ENCODE measurements around the gene TMEM109.

The TMEM109 gene

DNA sequence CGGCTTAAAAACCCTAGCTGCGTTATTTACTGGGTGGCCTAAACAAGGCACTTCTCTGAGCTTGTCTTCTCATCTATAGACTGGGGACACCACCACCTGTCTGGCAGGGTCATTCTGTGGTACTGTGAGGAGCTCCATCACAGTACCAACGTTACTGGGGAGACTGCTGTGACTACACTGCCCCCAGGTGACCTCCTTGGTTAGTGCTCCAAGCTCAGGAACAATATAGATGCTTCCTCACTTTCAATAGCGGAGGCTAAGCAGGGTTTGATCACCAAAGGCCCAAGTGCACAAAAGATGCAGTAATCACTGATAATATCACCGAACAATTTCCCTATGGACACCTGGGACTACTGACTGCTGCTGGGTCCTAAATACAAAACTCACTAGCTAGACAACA is 26.4 kb upstream of the TMEM109 start:
- Histone ChIP-seq H3K27me3 (ENCODE audit: insufficient read depth, low read depth) (no peaks in the 10 kb centered on the region), H3K4me1 (ENCODE audit: low read depth, poor library complexity, severe bottlenecking) (peaks cover 3% of the 10 kb centered on the region), H3K27ac (no peak overlapping the region), H3K79me2 (ENCODE audit: insufficient read depth, low read depth) (no peaks in the 10 kb centered on the region), H4K20me1 (ENCODE audit: insufficient read depth) (no peaks in the 10 kb centered on the region), H3K36me3 (ENCODE audit: insufficient read depth) (no peaks in the 10 kb centered on the region), H3K9ac (no peak overlapping the region), H3K4me3 (IDR thresholded peaks at IDR 0.05; ENCODE audit: insufficient read depth, low read depth, low read length) (no peak overlapping the region), H2AFZ (ENCODE audit: low read depth) (no peak overlapping the region), H3K4me2 (no peak overlapping the region)
- TF ChIP-seq, protein P1, sequence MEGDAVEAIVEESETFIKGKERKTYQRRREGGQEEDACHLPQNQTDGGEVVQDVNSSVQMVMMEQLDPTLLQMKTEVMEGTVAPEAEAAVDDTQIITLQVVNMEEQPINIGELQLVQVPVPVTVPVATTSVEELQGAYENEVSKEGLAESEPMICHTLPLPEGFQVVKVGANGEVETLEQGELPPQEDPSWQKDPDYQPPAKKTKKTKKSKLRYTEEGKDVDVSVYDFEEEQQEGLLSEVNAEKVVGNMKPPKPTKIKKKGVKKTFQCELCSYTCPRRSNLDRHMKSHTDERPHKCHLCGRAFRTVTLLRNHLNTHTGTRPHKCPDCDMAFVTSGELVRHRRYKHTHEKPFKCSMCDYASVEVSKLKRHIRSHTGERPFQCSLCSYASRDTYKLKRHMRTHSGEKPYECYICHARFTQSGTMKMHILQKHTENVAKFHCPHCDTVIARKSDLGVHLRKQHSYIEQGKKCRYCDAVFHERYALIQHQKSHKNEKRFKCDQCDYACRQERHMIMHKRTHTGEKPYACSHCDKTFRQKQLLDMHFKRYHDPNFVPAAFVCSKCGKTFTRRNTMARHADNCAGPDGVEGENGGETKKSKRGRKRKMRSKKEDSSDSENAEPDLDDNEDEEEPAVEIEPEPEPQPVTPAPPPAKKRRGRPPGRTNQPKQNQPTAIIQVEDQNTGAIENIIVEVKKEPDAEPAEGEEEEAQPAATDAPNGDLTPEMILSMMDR (conservative IDR thresholded peaks at IDR 0.05; ENCODE audit: low read depth, low read length): peak; percentile 86

DNA sequence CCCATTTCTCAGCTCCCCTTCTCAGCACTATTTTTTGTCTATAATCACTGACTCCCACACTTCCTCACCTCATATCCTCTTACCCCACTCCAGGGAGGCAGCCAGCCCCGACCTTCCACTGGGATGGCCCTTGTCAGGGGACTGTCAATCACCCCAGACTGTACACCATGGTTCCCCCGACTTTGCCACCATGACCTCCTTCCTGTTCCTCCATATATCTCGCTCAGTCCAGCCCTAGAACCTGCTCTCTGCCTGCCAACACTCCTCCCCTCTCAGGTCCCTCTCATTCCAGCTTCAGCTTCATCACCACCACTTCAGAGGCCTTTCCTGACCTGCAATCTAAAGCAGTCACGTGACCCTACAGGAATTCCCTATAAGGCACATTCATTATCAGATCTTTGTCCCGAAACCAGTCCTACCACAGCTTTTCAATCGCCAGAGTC is 24.1 kb upstream of the TMEM109 start:
- Histone ChIP-seq H3K4me3 (IDR thresholded peaks at IDR 0.05; ENCODE audit: insufficient read depth, low read depth, low read length) (no peak overlapping the region), H4K20me1 (ENCODE audit: insufficient read depth) (no peaks in the 10 kb centered on the region), H2AFZ (ENCODE audit: low read depth) (no peak overlapping the region), H3K36me3 (ENCODE audit: insufficient read depth) (no peaks in the 10 kb centered on the region), H3K4me2 (no peak overlapping the region), H3K27me3 (ENCODE audit: insufficient read depth, low read depth) (no peaks in the 10 kb centered on the region), H3K79me2 (ENCODE audit: insufficient read depth, low read depth) (no peaks in the 10 kb centered on the region), H3K4me1 (ENCODE audit: low read depth, poor library complexity, severe bottlenecking) (peaks cover 3% of the 10 kb centered on the region), H3K9ac (no peak overlapping the region), H3K27ac (no peak overlapping the region)
- TF ChIP-seq, protein P1 (conservative IDR thresholded peaks at IDR 0.05; ENCODE audit: low read depth, low read length): no peak

DNA sequence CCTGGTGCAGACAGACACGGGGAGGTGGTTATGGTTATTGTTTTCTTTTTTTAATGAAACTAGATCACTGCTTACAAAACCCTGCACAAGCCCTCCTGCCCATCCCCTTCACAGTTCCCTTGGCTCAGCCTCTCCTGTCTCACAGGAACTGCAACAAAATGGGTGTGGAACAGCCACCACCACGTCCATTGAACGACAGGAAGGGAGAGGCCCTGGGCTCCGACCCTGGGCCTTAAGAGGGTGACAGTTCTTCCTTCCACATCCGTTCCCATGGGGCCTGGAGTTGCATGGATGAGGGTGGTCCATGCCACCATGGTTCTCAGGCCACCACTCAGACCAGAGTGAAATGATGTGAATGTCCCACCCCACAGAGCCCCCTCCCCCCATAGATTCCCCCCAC is 23.3 kb upstream of the TMEM109 start:
- Histone ChIP-seq H3K27ac (no peak overlapping the region), H3K4me3 (IDR thresholded peaks at IDR 0.05; ENCODE audit: insufficient read depth, low read depth, low read length) (no peak overlapping the region), H3K9ac (no peak overlapping the region), H4K20me1 (ENCODE audit: insufficient read depth) (no peaks in the 10 kb centered on the region), H3K79me2 (ENCODE audit: insufficient read depth, low read depth) (no peaks in the 10 kb centered on the region), H3K4me1 (ENCODE audit: low read depth, poor library complexity, severe bottlenecking) (peaks cover 3% of the 10 kb centered on the region), H3K36me3 (ENCODE audit: insufficient read depth) (0 out of 2 replicates have a peak, but pooled peaks cover 1% of the 10 kb centered on the region), H3K27me3 (ENCODE audit: insufficient read depth, low read depth) (no peaks in the 10 kb centered on the region), H2AFZ (ENCODE audit: low read depth) (no peak overlapping the region), H3K4me2 (no peak overlapping the region)
- TF ChIP-seq, protein P1 (conservative IDR thresholded peaks at IDR 0.05; ENCODE audit: low read depth, low read length): no peak

DNA sequence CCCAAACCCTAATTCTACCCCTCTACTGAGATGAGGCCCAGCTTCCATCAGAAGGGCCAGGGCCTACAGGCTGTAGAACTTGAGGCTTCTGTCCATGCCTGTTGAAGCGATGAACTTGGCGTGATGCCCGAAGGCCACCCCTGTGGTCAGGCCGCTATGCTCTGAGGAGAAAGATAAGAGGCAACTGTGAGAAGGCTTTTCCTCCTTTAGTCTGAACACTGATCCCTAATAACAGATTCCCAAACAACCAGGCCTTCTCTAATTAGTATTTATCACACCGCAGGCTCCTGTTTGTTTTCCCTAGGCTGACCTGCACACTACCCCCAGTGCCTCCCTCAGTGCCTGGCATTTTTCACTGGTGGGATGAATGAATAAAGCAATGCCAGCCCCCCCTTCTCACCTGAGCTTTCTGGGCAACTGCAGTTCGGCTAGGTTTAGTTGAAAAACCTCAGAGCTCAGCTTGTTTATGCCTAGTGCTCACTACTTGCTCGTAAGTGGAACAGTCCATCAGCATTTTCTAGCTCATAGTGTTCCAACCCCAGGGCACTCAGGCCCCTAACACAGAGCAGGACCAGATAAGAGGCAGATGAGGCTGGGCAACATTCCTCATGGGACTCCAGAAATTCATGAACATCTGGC is 22.7 kb upstream of the TMEM109 start:
- no peaks in the 10 kb centered on the region for H4K20me1 ChIP-seq (ENCODE audit: insufficient read depth)

More for the DNA sequence above, 22.7 kb upstream of the TMEM109 start:
- Histone ChIP-seq H3K9ac (no peak overlapping the region), H3K4me2 (no peak overlapping the region), H3K36me3 (ENCODE audit: insufficient read depth) (0 out of 2 replicates have a peak, but pooled peaks cover 3% of the 10 kb centered on the region), H3K27ac (no peak overlapping the region), H2AFZ (ENCODE audit: low read depth) (no peak overlapping the region), H3K4me1 (ENCODE audit: low read depth, poor library complexity, severe bottlenecking) (peaks cover 3% of the 10 kb centered on the region), H3K27me3 (ENCODE audit: insufficient read depth, low read depth) (no peaks in the 10 kb centered on the region), H3K4me3 (IDR thresholded peaks at IDR 0.05; ENCODE audit: insufficient read depth, low read depth, low read length) (no peak overlapping the region), H3K79me2 (ENCODE audit: insufficient read depth, low read depth) (no peaks in the 10 kb centered on the region)
- TF ChIP-seq, protein P1 (conservative IDR thresholded peaks at IDR 0.05; ENCODE audit: low read depth, low read length): no peak

Measured in KMS-11 (cell line).